Activated gamma-delta T cell treated with Interleukin-2 at 50 U/mL for 16 hours (primary cell): ENCODE data around the gene PA2G4.
"Not testable (repeated sequence)": the region's sequence is repeated elsewhere in the genome, so short reads cannot be mapped to it uniquely, and the experiment has no call there.

Experiments used
- DNase-seq: peaks from one replicate; pipeline ENCODE4 v3.0.0-alpha.2; 2020

The PA2G4 gene

GRCh38 chr12:56104109-56104814 lies at the start of gene PA2G4:
TSS of gene PA2G4 (plus strand) at chr12:56104559. CDS start at chr12:56104738, 179 bp downstream.
- peak; percentile 98 for DNase-seq

DNA sequence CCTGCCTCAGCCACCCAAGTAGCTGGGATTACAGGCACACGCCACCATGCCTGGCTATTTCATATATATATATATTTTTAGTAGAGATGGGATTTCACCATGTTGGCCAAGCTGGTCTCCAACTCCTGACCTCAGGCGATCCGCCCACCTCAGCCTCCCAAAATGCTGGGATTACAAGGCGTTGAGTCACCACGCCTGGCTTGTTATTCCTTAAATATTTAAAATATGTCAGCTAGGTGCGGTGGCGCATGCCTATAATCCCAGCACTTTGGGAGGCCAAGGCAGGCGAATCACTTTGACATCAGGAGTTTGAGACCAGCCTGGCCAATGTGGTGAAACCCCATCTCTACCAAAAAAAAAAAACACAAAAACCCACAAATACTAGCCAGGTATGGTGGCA lies 44.4 kb upstream of the PA2G4 start:
- DNase-seq: not testable (repeated sequence)

DNA sequence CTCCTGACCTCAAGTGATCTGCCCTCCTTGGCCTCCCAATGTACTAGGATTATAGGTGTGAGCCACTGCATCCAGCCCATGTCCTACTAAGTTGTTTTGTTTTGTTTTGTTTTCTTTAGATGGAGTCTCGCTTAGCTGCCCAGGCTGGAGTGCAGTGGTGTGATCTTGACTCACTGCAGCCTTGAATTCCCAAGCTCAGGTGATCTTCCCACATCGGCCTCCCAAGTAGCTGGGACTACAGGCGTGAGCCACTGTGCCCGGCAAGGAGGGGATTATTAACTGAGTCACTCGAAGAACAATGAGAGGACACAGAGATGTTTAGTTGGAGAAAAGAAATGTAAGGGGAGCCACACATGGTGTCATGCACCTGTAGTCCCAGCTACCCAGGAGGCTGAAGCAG lies 42.4 kb upstream of the PA2G4 start:
- DNase-seq: no peak

GRCh38 chr12:56062996-56063395 lies 41.4 kb upstream of the PA2G4 start:
- no peak for DNase-seq

DNA sequence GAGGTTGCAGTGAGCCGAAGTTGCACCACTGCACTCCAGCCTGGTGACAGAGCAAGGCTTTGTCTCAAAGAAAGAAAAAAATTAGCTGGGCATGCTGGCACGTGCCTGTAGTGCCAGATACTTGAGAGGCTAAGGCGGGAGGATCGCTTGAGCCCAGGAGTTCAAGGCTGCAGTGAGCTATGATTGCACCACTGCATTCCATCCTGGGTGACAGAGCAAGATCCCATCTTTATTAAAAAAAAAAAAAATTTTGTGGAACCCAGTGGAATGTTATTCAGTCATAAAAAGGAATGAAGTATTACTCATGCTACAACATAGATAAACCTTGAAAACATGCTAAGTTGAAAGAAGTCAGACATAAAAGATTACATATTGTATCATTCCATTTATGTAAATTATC lies 32.7 kb upstream of the PA2G4 start:
- no peak for DNase-seq

- no peak for DNase-seq
Measured at GRCh38 chr12:56074396-56074795, 30.0 kb upstream of the PA2G4 start.

DNA sequence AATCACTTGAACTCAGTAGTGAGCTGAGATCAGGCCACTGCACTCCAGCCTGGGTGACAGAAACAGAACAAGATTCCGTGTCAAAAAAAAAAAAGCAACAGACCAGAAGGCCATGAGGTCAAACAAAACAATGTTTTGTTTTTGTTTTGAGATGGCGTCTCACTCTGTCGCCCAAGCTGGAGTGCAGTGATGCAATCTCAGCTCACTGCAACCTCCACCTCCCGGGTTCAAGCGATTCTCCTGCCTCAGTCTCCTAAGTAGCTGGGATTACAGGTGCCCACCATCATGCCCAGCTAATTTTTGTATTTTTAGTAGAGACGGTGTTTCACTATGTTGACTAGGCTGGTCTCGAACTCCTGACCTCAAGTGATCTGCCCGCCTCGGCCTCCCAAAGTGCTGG lies 26.4 kb upstream of the PA2G4 start:
- not testable (repeated sequence) for DNase-seq

DNA sequence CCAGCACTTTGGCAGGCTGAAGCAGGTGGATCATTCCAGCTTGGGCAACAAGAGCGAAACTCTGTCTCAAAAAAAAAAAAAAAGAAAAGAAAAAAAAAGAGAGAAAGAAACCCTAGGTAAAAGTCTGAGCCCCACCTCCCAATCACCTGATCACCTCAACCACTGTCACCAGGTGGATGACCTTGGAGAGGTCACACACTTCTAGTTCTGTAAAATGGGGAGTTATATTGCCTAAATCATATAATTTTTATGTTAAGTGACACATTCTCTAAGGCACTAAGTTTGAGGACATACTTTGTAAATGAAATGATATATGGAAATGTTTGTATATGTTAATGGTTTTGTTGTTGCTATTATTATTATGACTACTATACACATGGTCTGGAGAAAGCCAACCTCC lies 25.9 kb upstream of the PA2G4 start:
- no peak for DNase-seq

DNA sequence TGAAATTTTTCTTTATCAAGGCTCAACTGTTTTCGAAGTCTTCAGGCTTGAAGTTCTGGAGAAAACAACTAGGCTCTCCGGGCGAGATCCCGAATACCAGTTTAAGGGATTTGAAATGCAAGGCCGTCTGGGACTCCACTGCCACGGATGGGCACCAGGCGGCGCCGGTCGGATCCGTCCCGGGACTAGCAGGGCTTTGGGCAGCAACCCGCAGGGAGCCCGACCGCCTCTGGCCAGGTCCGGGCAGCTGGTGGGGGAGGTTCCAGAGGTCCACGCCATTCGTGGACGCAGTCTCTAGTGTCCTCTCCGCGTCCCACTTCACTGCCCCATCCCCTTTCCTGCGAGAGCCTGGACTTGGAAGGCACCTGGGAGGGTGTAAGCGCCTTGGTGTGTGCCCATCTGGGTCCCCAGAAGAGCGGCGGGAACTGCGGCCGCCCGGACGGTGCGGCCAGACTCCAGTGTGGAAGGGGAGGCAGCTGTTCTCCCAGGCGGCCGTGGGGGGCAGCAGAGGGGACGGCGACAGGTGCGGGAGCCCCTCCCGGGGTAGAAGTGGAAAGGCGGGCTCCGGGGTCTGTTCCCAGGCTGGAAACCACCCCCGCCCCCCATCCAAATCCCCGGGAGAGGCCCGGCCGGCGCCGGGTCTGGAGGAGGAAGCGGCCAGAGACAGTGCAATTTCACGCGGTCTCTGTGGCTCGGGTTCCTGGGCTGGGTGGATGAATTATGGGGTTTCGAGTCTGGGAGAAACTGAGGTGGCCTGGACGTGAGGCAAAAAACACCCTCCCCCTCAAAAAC lies 25.2 kb upstream of the PA2G4 start:
- peak; percentile 56 for DNase-seq

DNA sequence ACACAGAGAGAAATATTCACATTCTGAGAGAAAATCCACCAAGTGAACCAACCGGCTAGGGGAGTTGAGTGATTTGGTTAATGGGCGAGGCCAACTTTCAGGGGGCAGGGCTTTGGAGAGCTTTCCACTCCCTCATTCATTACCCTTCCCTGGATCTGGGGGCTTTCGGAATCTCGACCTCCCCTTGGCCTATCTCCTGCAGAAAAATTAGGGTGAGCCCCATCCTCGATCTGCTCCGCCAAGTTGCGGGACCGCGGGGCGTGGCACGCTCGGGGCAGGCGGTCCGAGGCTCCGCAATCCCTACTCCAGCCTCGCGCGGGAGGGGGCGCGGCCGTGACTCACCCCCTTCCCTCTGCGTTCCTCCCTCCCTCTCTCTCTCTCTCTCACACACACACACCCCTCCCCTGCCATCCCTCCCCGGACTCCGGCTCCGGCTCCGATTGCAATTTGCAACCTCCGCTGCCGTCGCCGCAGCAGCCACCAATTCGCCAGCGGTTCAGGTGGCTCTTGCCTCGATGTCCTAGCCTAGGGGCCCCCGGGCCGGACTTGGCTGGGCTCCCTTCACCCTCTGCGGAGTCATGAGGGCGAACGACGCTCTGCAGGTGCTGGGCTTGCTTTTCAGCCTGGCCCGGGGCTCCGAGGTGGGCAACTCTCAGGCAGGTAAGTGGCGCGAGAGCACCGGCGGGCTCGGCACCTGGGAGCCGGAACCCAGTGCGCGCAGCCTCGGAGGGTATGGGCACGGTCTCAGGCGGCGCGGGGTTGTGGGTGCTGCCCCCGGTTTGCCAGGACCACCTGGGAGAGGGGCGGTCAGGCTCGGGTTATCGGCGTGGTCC lies 24.4 kb upstream of the PA2G4 start, which contains the start of gene ERBB3:
Gene ERBB3 (plus strand): TSS at position 443 of the 833 bp plus-strand sequence. CDS start 136 bp downstream, at position 579.
- peak; percentile 67 for DNase-seq

DNA sequence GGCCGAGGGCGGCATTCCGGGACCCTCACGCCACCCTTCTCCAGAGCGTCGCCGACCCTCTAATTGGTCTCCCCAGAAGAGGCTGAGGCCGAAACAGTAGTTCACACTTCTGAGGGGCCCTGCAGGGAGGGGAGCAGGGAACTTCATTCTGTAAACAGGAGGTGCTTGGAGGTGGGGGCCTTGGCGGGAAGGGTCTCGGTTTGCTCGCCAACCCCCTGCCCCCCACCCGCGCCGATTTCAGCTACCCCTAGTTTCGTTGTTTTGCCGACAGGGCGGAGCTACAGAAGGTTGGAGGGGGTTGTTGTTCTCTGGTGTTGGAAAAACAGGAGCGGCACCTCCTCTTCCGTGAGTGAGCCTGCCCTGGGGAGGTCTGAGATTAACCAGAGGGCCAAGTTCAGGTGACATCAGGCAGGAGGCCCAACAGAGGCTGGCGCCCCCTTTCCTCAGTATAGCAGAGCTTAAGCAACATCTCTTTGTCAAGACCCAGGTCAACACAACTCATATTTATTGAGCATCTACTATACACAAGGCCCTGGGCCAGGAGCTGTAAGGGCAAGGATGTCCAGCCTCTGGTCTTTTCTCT lies 23.7 kb upstream of the PA2G4 start:
- no peak for DNase-seq

- DNase-seq: no peak
Measured at GRCh38 chr12:56081393-56082347, 22.7 kb upstream of the PA2G4 start.

- no peak for DNase-seq
Measured at GRCh38 chr12:56082382-56082781, 22.0 kb upstream of the PA2G4 start.

GRCh38 chr12:56082967-56083366 lies 21.4 kb upstream of the PA2G4 start:
- no peak for DNase-seq

DNA sequence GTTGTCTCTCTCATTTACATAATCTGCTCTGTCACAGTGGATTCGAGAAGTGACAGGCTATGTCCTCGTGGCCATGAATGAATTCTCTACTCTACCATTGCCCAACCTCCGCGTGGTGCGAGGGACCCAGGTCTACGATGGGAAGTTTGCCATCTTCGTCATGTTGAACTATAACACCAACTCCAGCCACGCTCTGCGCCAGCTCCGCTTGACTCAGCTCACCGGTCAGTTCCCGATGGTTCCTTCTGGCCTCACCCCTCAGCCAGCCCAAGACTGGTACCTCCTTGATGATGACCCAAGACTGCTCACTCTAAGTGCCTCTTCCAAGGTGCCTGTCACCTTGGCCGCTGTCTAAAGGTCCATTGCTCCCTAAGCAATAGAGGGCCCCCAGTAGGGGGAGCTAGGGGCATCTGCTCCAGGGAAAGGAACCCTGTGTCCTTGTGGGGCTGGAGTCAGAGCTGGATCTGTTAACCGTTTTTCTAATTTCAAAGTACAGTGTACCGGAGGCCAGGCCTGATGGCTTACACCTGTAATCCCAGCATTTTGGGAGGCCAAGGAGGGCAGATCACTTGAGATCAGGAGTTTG lies 19.3 kb upstream of the PA2G4 start:
- DNase-seq: peak; percentile 19

- no peak for DNase-seq
Measured at GRCh38 chr12:56086096-56086495, 18.3 kb upstream of the PA2G4 start.

- no peak for DNase-seq
Measured at GRCh38 chr12:56086608-56087007, 17.8 kb upstream of the PA2G4 start.

DNA sequence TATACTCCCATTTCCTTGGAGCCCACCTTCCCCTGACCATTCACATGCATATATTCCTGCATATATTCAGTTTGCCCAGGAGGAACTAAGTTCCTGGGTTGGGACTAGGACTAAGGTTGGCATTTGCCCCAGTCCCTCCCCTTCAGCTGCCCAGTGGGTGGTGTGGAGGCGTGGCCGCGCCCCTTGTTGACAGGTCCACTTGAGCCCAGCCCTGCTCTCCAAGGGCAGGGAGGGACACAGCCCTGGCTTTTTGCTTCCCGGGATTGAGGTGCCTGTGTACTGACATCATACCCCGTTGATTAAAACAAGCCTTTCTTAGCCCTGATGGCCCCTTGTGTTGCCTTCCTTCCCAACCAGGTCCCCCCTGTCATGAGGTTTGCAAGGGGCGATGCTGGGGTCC lies 17.1 kb upstream of the PA2G4 start:
- DNase-seq: no peak

DNA sequence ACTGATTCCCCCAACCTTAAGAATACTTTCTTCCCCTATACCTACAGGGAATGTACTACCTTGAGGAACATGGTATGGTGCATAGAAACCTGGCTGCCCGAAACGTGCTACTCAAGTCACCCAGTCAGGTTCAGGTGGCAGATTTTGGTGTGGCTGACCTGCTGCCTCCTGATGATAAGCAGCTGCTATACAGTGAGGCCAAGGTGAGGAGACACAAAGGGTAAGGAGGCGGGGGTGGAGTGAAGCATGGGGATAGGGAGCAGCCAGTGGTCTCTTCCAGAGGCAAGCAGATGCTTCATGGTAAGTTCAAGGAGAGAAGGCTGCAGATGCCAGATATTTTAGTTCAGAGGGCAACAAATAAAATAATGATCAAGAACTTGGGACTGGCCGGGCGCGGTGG lies 6.6 kb upstream of the PA2G4 start:
- no peak for DNase-seq

GRCh38 chr12:56098592-56098991 lies 5.8 kb upstream of the PA2G4 start:
- DNase-seq: no peak

GRCh38 chr12:56099787-56100186 lies 4.6 kb upstream of the PA2G4 start:
- no peak for DNase-seq
